ENCODE measurements around the gene SMIM33. TPM values are rescaled to one million over a fixed set of nuclear protein-coding genes. Genes with fewer than 3 reads are reported as not detected.

The SMIM33 gene
- total RNA-seq, 1 experiment from 2014 or later, result not detected

- H3K23me2 ChIP-seq (ENCODE audit: insufficient read length, low read depth, low read length, poor library complexity, severe bottlenecking), result no peaks in the 10 kb centered on the region
These were observed 21.9 kb downstream of the SMIM33 start for GRCh38 chr5:139492700-139493192.

More at GRCh38 chr5:139492700-139493192, 21.9 kb downstream of the SMIM33 start:
- Mint-ChIP-seq H3K27ac (no peak overlapping the region), H3K36me3 (ENCODE audit: insufficient read depth in 1 of 3, low read depth in 3 of 3) (no peaks in the 10 kb centered on the region), H3K27me3 (ENCODE audit: low read depth) (no peaks in the 10 kb centered on the region; the same call in 1 of the 2 replicates), H3K4me1 (peaks cover 0 to 14% of the 10 kb centered on the region in 2 experiments; a peak in 2 of 4 replicates), H3K9me3 (no peaks in the 10 kb centered on the region), H3K4me3 (no peak overlapping the region)
- Histone ChIP-seq H3K56ac (ENCODE audit: insufficient read length, low read depth, low read length) (no peak overlapping the region), H4K5ac (ENCODE audit: insufficient read length, low read depth, low read length) (no peak overlapping the region), H3K27ac (ENCODE audit: insufficient read length, low read depth, low read length) (no peak overlapping the region), H2AFZ (ENCODE audit: low read length) (no peak overlapping the region), H2BK5ac (ENCODE audit: insufficient read length, low read length) (no peak overlapping the region), H3K9ac (ENCODE audit: extremely low read depth, insufficient read length, low read length) (no peak overlapping the region), H3K4ac (ENCODE audit: low read depth, low read length) (no peak overlapping the region), H3K4me1 (ENCODE audit: insufficient read depth, low read length) (no peaks in the 10 kb centered on the region; the same call in 1 of the 2 replicates), H4K20me1 (ENCODE audit: control insufficient read depth, insufficient read depth, insufficient read length) (no peaks in the 10 kb centered on the region), H4K91ac (ENCODE audit: insufficient read length, low read depth, low read length) (no peak overlapping the region), H3K27me3 (ENCODE audit: insufficient read depth, low read length) (no peaks in the 10 kb centered on the region), H3K18ac (ENCODE audit: insufficient read length, low read depth, low read length) (no peak overlapping the region), H2AK5ac (ENCODE audit: insufficient read length, low read length) (no peak overlapping the region), H3T11ph (ENCODE audit: low read length) (no peak overlapping the region), H3K14ac (ENCODE audit: insufficient read depth, low read length) (no peak overlapping the region), H2BK120ac (ENCODE audit: low read depth, low read length, poor library complexity, severe bottlenecking) (no peak overlapping the region), H3K79me2 (ENCODE audit: insufficient read depth, low read length) (no peaks in the 10 kb centered on the region), H3K79me1 (ENCODE audit: insufficient read depth, low read depth, low read length, poor library complexity, severe bottlenecking) (no peaks in the 10 kb centered on the region), H3K23ac (ENCODE audit: insufficient read length, low read depth, low read length) (no peak overlapping the region), H4K8ac (replicated peaks; ENCODE audit: insufficient read length, low read depth, low read length) (no peak overlapping the region), H2BK20ac (ENCODE audit: low read depth, low read length, poor library complexity, severe bottlenecking) (no peak overlapping the region), H3K9me3 (ENCODE audit: control insufficient read depth, low read depth, low read length) (no peaks in the 10 kb centered on the region), H2BK15ac (ENCODE audit: low read depth, low read length) (no peak overlapping the region), H2BK12ac (ENCODE audit: insufficient read length, low read depth, low read length) (no peak overlapping the region), H3K4me2 (ENCODE audit: insufficient read depth, insufficient read length, low read length) (no peak overlapping the region)
- no peak for DNase-seq
- WGBS (ENCODE audit: extremely low coverage, insufficient read length, low lambda C conversion rate), result no CpG with 5 or more reads among the region's 6 CpGs
- no peak for TF ChIP-seq CTCF (conservative IDR thresholded peaks at IDR 0.05)
